ENCODE results near the gene AVPR1B. TPM values are rescaled to one million over a fixed set of nuclear protein-coding genes. Genes with fewer than 3 reads are reported as not detected.

Gene AVPR1B
- total RNA-seq, 2 experiments from 2014 or later, result not detected

GRCh38 chr1:206109718-206110117, 7.5 kb downstream of the AVPR1B start:
- intact Hi-C loops (cut with micrococcal nuclease; ENCODE audit: unreplicated experiment), result loop anchor here (5.0 kb wide), 1 partner anchor 317 kb away; no protein-coding TSS in a partner anchor
- Histone ChIP-seq H3K4me2 (ENCODE audit: low read length) (no peak overlapping the region), H3K4me3 (ENCODE audit: low read depth, low read length, poor library complexity, severe bottlenecking) (no peak overlapping the region), H3K27ac (ENCODE audit: low read depth, low read length, poor library complexity, severe bottlenecking) (no peak overlapping the region), H4K20me1 (ENCODE audit: insufficient read depth, low read length) (no peaks in the 10 kb centered on the region), H3K79me2 (ENCODE audit: insufficient read depth, low read depth, low read length) (no peaks in the 10 kb centered on the region), H2AFZ (ENCODE audit: low read length) (no peak overlapping the region), H3K9me3 (ENCODE audit: low read length) (no peaks in the 10 kb centered on the region), H3K36me3 (ENCODE audit: insufficient read depth, low read length) (no peaks in the 10 kb centered on the region), H3K9me2 (ENCODE audit: insufficient read depth, low read length) (no peaks in the 10 kb centered on the region), H3K4me1 (ENCODE audit: insufficient read depth, low read length, poor library complexity, severe bottlenecking) (peaks cover 6% of the 10 kb centered on the region)
- no peak for DNase-seq (ENCODE audit: low spot score)
- CTCF ChIA-PET (ENCODE audit: unreplicated experiment), result interaction anchor here (2.2 kb wide), 1 partner anchor 80 kb away, joined by 7 read pairs; no protein-coding TSS in a partner anchor
- TF ChIP-seq CTCF (conservative IDR thresholded peaks at IDR 0.05; ENCODE audit: low read length) (no peak), EZH2phosphoT487 (IDR thresholded peaks at IDR 0.05; ENCODE audit: borderline replicate concordance, low read depth, low read length) (no peak)
- POLR2A ChIA-PET, result no interaction called here
- no TSS peak for BruUV-seq (replicated peaks)

GRCh38 chr1:206108635-206109034, 8.6 kb downstream of the AVPR1B start:
- no peaks in the 10 kb centered on the region for H3K79me2 ChIP-seq (ENCODE audit: insufficient read depth, low read depth, low read length)
- intact Hi-C loops (cut with micrococcal nuclease; ENCODE audit: unreplicated experiment), result loop anchor here (5.0 kb wide), 1 partner anchor 316 kb away; no protein-coding TSS in a partner anchor
- CTCF ChIA-PET (ENCODE audit: unreplicated experiment), result interaction anchor here (0.6 to 2.2 kb wide), 4 partner anchors 78 to 152 kb away, joined by 3 to 12 read pairs (median 6); no protein-coding TSS in a partner anchor
- H4K20me1 ChIP-seq (ENCODE audit: insufficient read depth, low read length), result no peaks in the 10 kb centered on the region
- H3K4me2 ChIP-seq (ENCODE audit: low read length), result no peak overlapping the region
- H3K36me3 ChIP-seq (ENCODE audit: insufficient read depth, low read length), result no peaks in the 10 kb centered on the region
- H3K4me1 ChIP-seq (ENCODE audit: insufficient read depth, low read length, poor library complexity, severe bottlenecking), result peaks cover 6% of the 10 kb centered on the region
- POLR2A ChIA-PET, result interaction anchor here (0.5 kb wide), 1 partner anchor 1792 kb away, joined by 3 read pairs; no protein-coding TSS in a partner anchor
- TF ChIP-seq EZH2phosphoT487 (IDR thresholded peaks at IDR 0.05; ENCODE audit: borderline replicate concordance, low read depth, low read length) (no peak), CTCF (conservative IDR thresholded peaks at IDR 0.05; ENCODE audit: low read length) (no peak)
- H3K27ac ChIP-seq (ENCODE audit: low read depth, low read length, poor library complexity, severe bottlenecking), result no peak overlapping the region
- no peaks in the 10 kb centered on the region for H3K9me3 ChIP-seq (ENCODE audit: low read length)
- DNase-seq (ENCODE audit: low spot score), result no peak
- BruUV-seq (replicated peaks), result no TSS peak
- H3K9me2 ChIP-seq (ENCODE audit: insufficient read depth, low read length), result no peaks in the 10 kb centered on the region
- H3K4me3 ChIP-seq (ENCODE audit: low read depth, low read length, poor library complexity, severe bottlenecking), result no peak overlapping the region
- H2AFZ ChIP-seq (ENCODE audit: low read length), result no peak overlapping the region

GRCh38 chr1:206107168-206107544, 10.0 kb downstream of the AVPR1B start:
- Histone ChIP-seq H2AFZ (ENCODE audit: low read length) (no peak overlapping the region), H3K79me2 (ENCODE audit: insufficient read depth, low read depth, low read length) (no peaks in the 10 kb centered on the region), H3K4me3 (ENCODE audit: low read depth, low read length, poor library complexity, severe bottlenecking) (no peak overlapping the region), H3K9me2 (ENCODE audit: insufficient read depth, low read length) (no peaks in the 10 kb centered on the region), H3K9me3 (ENCODE audit: low read length) (no peaks in the 10 kb centered on the region), H3K27ac (ENCODE audit: low read depth, low read length, poor library complexity, severe bottlenecking) (no peak overlapping the region), H3K4me1 (ENCODE audit: insufficient read depth, low read length, poor library complexity, severe bottlenecking) (peaks cover 6% of the 10 kb centered on the region), H3K36me3 (ENCODE audit: insufficient read depth, low read length) (no peaks in the 10 kb centered on the region), H3K4me2 (ENCODE audit: low read length) (no peak overlapping the region), H4K20me1 (ENCODE audit: insufficient read depth, low read length) (no peaks in the 10 kb centered on the region)
- BruUV-seq (replicated peaks), result no TSS peak
- ChIA-PET POLR2A (interaction anchor here (0.5 to 1.6 kb wide), 2 partner anchors 51 to 244 kb away, joined by 3 to 4 read pairs; no protein-coding TSS in a partner anchor), CTCF (ENCODE audit: unreplicated experiment) (interaction anchor here (0.5 to 2.3 kb wide), 4 partner anchors 77 to 125 kb away, joined by 3 to 16 read pairs (median 8); no protein-coding TSS in a partner anchor)
- TF ChIP-seq CTCF (conservative IDR thresholded peaks at IDR 0.05; ENCODE audit: low read length) (no peak), EZH2phosphoT487 (IDR thresholded peaks at IDR 0.05; ENCODE audit: borderline replicate concordance, low read depth, low read length) (no peak)
- intact Hi-C loops (cut with micrococcal nuclease; ENCODE audit: unreplicated experiment), result loop anchor here (5.0 kb wide), 1 partner anchor 315 kb away; no protein-coding TSS in a partner anchor
- DNase-seq (ENCODE audit: low spot score), result no peak

All from OCI-LY7 (cell line).